HG03045 (cell line): Measurements from ENCODE around the gene CNOT6.

Source experiments
- ATAC-seq: cut with Tn5 transposase; IDR thresholded peaks from one replicate; pipeline ENCODE4 v1.9.1; 2021; ENCODE audit warnings: mild to moderate bottlenecking, moderate library complexity; ENCODE audit not compliant: unreplicated experiment

CNOT6 gene

DNA sequence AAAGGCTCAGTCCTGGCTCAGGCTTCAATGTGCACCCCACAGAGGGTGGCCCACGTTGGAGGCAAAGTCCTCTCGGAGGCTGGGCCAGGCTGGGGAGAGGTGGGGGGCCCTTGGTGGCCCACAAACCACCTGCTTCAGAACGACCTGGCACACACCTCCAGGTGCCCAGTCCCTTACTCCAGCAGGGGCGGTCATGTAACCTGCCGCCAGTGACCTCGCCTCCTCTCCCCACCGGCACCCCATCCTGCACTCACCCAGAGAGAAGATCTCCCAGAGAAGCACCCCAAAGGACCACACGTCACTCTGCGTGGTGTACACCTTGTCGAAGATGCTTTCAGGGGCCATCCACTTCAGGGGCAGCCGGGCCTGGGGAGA is 119.6 kb downstream of the CNOT6 start:
- no peak for ATAC-seq

DNA sequence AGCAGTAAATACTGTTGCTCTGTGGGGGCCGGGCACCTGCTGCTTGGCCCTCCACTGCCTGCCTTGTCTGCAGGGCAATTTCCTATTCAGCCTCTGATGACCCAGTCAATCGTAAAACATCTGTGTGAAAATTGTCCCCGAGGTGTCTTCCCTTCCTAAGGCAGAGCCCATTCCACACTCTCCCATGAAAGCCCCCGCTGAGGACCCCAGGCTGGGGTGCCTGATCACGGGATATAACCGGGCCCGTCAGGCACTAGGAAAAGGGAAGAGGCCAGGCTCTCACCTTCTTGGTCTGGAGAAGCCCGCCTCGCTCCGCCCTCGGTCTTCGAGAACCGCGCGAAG is 124.3 kb downstream of the CNOT6 start:
- ATAC-seq: no peak

DNA sequence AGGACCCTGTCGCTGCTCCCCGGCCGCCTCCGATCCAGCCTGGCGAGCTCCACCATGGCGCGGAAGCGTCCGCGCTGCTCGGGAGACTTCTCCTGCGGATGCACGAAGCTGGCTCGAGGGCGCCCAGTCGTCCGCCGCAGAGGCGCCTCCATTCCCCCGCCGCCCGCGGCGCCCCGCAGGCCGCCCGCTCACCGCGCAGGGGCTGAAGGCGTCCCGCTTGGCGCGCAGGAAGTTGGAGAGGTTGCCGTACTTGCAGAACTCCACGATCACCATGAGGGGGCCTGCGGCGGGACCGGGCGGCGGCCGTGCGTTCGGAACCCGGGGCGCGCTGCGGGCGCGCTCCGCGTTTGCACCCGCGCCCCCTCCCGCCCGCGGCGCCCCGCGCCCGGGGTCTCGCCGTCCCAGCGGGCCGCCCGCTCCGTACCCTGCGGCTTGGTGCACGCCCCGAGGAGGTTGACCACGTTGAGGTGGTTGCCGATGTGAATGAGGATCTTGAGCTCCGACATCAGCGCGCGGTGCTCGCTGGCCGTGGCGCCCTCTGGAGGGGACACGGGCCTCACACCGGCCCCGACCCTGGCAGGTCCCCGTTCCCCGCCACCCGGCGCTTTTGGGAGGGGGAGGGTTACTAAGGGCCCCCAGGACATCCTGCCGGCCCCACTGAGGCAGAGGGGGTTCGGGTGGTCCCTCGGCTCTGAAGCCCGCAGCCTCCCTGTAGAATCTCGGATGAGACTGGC is 124.8 kb downstream of the CNOT6 start:
- no peak for ATAC-seq

DNA sequence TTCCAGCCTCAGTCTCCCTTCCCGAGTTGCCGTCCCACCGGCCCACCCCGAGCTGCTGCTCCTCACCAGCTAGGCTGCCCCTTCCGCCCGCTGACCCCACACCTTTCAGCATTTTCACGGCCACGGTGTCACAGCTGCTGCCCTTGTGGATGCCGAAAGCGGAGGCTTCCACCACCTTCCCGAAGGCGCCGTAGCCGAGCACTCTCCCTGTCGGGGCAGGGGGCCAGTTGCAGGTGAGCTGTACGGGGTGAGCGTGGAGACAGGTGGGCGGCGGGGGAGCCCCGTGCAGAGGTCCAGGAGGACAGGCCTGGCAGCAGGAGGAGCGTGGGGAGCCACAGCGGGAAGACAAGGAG is 125.4 kb downstream of the CNOT6 start:
- no peak for ATAC-seq

DNA sequence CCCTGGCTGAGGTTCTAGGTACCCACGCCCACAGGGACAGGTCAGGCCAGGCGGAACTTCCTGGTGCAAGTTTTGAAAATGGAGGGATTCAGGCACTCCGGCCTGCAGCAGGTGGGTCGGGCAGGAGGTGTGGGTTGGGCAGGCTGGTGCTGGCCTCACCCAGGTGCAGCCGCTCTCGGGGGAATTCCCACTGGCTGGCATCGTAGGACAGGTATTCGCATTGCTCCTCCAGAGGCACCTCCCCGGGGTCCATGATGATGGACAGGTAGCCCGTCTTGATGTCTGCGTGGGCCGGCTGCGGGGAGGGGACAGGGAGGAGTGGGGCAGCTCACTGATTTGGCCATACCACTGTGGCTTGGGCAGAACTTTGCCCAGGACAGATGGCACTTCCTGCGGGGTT is 125.8 kb downstream of the CNOT6 start:
- ATAC-seq: no peak

DNA sequence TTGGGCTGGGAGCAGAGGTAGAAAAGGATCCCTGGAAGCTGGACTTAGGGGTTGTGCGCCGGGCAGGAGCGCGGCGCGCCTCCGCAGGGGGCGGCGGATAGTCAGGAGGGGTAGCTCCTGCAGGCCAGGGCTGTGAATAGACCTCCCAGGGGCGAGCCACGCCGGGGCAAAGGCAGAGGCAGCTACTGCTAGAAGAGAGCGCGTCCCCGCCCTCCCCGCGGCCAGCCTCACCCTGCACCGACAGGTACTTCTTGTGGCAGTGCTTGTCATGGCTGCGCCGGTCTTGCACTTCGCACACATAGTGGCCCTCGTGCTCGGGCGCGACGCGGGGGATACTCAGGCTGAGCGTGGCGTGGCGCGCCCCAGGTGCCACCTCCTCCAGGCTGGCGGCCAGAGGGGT is 127.1 kb downstream of the CNOT6 start:
- no peak for ATAC-seq

DNA sequence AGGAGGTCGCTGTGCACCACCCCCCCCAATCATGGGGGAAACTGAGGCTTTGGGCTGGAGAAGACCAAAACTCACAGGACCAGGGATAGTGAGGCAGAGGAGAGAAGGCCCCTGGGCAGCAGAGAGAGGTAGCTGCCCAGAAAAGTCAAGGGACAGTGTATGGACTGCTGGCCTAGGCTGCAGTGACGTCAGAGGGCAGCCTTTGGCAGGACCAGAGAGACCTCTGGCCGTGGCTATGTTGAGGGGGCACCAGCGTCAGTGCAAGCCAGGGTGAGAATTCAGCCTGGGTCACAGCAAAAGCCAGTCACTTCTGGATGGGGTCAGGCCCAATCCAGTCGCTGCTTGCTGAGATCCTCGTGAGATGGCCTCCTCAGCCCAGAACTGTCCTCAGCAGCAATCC is 128.7 kb downstream of the CNOT6 start:
- no peak for ATAC-seq

DNA sequence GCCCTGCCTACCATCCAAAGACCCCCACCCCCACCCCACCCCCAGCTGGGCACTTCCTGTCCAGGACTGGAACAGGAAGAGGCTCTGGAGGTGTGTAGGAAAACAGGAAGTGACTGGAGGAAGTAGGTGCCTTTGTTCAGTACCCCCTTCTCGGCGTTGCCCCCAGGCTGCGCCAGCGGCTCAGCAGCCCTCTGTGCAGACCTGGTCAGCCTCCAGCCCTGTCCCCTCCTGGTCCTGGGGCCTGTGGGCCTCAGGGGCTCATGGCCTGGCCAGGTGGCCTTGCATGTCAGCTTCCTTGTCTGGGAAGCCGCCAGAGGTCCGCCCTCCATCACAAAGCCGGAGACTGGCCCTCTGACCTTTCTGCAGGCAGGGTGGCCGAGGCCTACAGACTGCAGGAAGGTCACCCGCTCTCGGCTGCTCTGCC is 129.2 kb downstream of the CNOT6 start:
- no peak for ATAC-seq

DNA sequence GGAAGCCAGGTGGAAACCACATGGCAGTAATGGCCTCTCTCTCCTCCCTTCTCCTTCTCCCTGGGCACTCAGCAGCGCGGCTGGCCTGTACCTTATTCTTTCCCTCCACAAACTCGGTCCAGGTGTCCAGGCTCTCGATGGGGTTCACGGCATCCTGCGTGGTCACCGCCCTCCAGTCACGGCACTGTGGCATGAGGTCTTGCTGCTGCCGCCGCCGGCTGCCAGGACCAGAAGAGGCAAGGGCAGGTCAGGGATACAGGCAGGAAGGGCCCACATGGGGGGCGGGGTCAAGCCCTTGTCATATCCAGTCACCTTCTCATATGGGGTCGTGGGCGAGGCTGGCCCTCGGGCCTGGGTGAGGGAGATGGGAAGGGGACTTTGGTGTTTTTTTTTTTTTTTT is 129.7 kb downstream of the CNOT6 start:
- no peak for ATAC-seq

DNA sequence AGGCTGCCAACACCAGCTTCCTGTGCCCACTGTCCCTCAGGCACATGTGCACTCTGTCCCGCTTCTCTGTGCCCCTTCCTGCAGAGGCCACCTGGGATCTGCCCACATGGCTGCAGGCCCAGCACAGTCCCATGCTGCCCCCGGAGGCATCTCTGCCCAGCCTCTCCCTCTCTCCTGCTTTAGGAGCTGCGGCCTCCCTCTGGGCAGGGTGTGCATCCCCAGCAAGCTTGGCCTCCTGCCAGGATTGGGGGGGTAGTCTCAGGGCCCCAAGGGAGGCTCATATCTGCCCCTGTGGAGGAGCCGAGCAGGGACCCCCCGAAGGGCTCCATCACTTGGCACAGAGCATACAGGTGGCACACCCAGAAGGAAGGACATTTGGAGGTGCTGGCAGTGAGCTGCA is 130.4 kb downstream of the CNOT6 start:
- ATAC-seq: no peak

DNA sequence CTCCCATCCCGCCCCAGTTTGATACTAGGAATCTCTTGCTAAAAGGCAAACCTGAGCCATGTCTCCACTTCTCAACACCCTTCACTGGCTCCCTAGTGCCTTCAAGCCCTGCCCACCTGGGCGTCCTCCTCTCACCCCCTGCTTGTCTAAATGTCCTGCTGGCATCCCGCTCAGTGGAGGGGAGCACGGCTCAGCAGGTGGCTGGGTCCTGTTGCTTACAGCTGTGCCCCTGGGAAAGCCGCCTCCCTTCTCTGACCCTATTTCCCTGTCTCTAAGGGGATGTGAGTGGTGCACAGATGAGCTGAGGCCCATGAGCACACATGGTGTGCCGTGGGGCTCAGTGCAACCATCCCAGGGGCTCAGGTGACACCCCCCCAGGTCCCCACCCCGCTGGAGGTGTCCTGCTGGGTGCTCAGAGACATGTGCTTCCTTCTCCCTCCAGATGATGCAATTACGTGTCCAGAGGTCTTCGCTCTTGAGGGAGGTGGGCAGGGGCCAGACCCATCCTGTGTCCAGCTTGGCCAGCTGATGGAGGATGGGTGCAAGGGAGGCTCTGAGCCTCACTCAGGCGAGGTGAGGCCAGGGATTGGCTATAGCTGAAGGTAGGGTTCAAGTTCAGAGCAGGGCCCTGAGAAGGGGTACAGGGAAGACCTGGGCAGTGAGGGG is 131.1 kb downstream of the CNOT6 start:
- no peak for ATAC-seq

DNA sequence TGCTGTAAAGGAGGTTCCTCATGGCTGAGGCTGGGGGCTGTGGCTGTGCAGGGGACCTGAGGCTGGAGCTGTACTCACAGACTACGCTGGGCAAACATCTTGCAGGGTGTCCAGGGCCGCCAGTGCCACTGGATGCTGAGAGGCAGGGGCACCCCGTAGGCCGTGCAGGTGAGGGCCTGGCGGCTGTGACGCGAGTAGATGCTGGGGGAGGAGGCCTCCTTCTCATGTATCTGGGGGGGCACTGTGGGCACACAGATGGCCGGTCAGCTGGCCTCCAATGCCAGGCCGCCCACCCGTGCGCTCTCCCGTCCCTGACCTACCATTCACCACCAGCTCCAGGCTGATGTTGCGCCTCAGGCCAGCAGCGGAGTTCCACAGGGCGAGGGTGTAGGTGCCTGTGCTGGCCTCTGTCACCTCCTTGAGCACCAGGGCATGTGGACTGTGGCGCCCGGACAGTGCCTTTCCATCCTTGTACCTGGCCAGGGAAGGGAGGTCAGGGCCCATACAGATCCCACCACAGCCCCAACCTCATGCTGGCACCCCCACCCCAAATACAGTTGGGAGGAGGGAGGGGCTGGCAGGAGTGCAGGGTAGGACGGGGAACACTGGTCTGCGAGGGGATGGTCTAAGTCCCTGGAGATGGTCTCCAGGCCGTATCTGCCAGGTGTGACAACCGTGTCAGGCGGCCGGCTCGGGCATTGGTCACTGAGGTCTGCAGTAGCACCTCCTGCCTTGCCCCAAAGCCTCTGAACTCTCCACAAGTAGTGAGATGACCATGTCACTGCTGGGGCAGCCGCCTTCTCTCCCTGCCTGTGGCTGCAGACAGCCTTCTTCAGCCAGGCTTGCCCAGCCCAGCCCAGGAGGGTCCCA is 131.8 kb downstream of the CNOT6 start:
- ATAC-seq: no peak

DNA sequence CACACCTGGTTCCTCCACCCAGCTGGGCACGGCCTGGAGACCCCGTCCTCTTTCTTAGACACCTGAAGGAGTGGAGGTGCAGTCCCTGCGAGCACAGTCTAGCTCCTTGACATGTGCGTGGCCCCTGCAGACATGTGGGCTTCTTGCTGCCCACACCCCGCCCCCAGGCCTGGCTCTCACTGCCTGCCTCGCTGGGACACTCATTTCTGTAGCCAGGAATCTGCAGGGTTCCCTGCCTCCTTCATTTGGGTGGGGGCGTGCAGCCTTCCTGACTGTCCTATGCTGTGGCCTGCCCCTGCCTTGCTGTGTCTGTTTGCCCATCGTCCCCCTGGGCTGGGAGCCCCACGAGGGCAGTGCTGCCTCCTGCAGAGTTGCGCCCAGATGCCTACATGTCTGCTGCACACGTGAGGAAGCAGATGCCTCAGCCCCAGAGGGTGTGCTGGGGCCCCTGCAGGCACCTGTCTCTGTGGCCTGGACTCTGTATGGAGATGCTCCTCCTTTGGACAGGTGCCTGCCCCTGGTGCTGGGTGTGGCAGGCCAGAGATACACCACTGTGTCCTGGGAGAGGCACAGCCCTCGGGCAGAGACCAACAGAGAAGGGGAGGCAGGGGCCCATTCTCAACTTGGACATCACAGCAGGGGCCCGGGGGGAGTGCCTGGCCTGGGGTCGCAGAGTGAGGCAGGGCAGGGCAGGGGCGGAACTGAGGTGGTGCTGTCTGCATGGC is 132.6 kb downstream of the CNOT6 start:
- ATAC-seq: no peak

DNA sequence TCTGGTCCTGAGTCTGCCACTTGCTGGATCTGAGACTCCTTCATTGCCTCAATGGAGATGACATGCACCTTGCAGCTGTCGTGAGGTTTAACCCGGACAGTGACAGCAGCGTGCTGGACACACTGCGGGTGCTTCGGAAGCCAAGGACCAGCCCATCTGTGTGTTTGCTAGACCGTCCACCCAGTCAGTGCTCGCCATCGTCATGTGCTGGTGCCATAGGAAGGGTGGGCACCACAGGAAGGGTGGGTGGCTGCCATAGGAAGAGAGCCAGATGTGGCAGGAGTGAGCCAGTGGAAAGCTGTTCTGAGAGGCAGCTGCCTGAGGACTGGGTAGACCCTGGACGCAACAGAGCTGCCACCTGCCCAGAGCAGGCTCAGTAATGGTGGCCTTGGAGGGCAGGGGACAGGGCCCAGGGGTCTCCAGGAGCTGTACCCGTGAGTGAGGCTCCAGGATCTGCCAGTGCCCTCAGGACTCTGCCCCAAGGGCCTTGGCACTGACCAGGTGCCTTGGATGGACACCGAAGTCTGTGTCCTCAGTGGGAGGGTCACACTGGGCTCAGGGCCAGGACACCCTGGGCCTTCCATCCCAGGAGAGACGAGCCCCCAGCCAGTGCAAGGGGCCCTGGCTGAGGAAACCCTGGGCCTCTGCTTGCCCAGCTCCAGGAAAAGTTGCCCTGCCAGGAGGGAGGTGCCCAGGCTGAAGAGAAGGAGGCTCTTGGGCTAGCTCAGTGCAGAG is 133.4 kb downstream of the CNOT6 start:
- ATAC-seq: no peak
